ENCODE results near the gene PUM1. TPM values are rescaled to one million over a fixed set of nuclear protein-coding genes. Genes with fewer than 3 reads are reported as not detected.

Gene PUM1
- total and polyA plus RNA-seq, 2 of the 8 experiments (the other 6 are each of a cell fraction or from before 2014, with no cell fraction given) = 122 to 177 TPM

GRCh38 chr1:31006747-31007146, 58.8 kb downstream of the PUM1 start (continued):
- TF ChIP-seq KDM1A (IDR thresholded peaks at IDR 0.05; ENCODE audit: borderline replicate concordance, low read length) = no peak

All from H1 (cell line).